Naive thymus-derived CD4-positive, alpha-beta T cell (primary cell): ENCODE measurements around the gene GARIN5B. TPM values are rescaled to one million over a fixed set of nuclear protein-coding genes. Genes with fewer than 3 reads are reported as not detected.

Source experiments
- ATAC-seq: fragments of 150-1000 bp; cut with Tn5 transposase; 2 replicates; pipeline ENCODE4 v1.10.0; 2021; ENCODE audit warnings: mild to moderate bottlenecking, moderate library complexity
- CTCF ChIA-PET: fragments of 350-600 bp; sonication (Branson Sonifier 250); formaldehyde crosslinking; loops from one replicate; lab custom pipeline; 2021; ENCODE audit warnings: antibody characterized with exemption; lab: Charles Lee
- POLR2A ChIA-PET: fragments of 350-600 bp; sonication (Branson Sonifier 250); formaldehyde crosslinking; loops from one replicate; lab custom pipeline; 2021; ENCODE audit warnings: antibody characterized with exemption, inconsistent platforms; lab: Charles Lee
- DNase-seq, 9 donors: peaks; one replicate each; pipeline versions ENCODE4 v3.0.0 to v3.0.0-alpha.2; 2020 to 2022; ENCODE audit warnings: mixed read lengths in 1 of 9
- H3K27ac ChIP-seq: one replicate; pipeline ENCODE4 v1.7.0; 2013; ENCODE audit warnings: mild to moderate bottlenecking, low read depth, low read length, moderate library complexity
- H3K27me3 ChIP-seq, 2 donors: one replicate each; pipeline ENCODE4 v1.7.0; 2013; ENCODE audit warnings: low read length in 2 of 2, mild to moderate bottlenecking in 2 of 2, moderate library complexity in 2 of 2; ENCODE audit not compliant: control insufficient read depth in 2 of 2, insufficient read depth in 2 of 2
- H3K36me3 ChIP-seq, 3 experiments: 1 replicate in 2 of 3; 2 replicates in 1 of 3; pipeline ENCODE4 v1.7.0; 2013; ENCODE audit warnings: low read length in 3 of 3, mild to moderate bottlenecking in 3 of 3, moderate library complexity in 1 of 3; ENCODE audit not compliant: insufficient read depth in 3 of 3, control insufficient read depth in 2 of 3
- H3K4me1 ChIP-seq, 2 donors: one replicate each; pipeline ENCODE4 v1.7.0; 2013; ENCODE audit warnings: low read length in 2 of 2, mild to moderate bottlenecking in 2 of 2, moderate library complexity in 1 of 2; ENCODE audit not compliant: control insufficient read depth in 2 of 2, insufficient read depth in 2 of 2
- H3K4me3 ChIP-seq: 2 replicates; pipeline ENCODE4 v1.7.0; 2013; ENCODE audit warnings: mild to moderate bottlenecking, low read length
- H3K9me3 ChIP-seq, 3 experiments: 1 replicate in 2 of 3; 2 replicates in 1 of 3; pipeline ENCODE4 v1.7.0; 2013; ENCODE audit warnings: low read length in 3 of 3; ENCODE audit not compliant: control insufficient read depth in 2 of 3
- H3K27ac Mint-ChIP-seq, 9 donors: one replicate each; pipeline ENCODE4 v1.8.0; 2020 to 2022; ENCODE audit warnings: mixed read lengths in 9 of 9, mild to moderate bottlenecking in 8 of 9, moderate library complexity in 5 of 9, inconsistent platforms in 2 of 9
- H3K27me3 Mint-ChIP-seq, 5 donors: one replicate each; pipeline ENCODE4 v1.8.0; 2021 to 2022; ENCODE audit warnings: mixed read lengths in 5 of 5, mild to moderate bottlenecking in 1 of 5
- H3K36me3 Mint-ChIP-seq, 5 donors: one replicate each; pipeline ENCODE4 v1.8.0; 2020 to 2022; ENCODE audit warnings: mixed read lengths in 5 of 5, mild to moderate bottlenecking in 3 of 5, inconsistent platforms in 1 of 5
- H3K4me1 Mint-ChIP-seq, 7 donors: one replicate each; pipeline ENCODE4 v1.8.0; 2020 to 2022; ENCODE audit warnings: mixed read lengths in 7 of 7, mild to moderate bottlenecking in 3 of 7, inconsistent platforms in 1 of 7
- H3K4me3 Mint-ChIP-seq, 10 donors: one replicate each; pipeline ENCODE4 v1.8.0; 2020 to 2022; ENCODE audit warnings: mild to moderate bottlenecking in 10 of 10, mixed read lengths in 10 of 10, moderate library complexity in 6 of 10, inconsistent platforms in 2 of 10
- H3K9me3 Mint-ChIP-seq, 11 donors: one replicate each; pipeline ENCODE4 v1.8.0; 2020 to 2022; ENCODE audit warnings: mixed read lengths in 11 of 11, mild to moderate bottlenecking in 4 of 11, inconsistent platforms in 1 of 11, moderate library complexity in 1 of 11
- intact Hi-C, 2 donors: fragments of 100-400 bp; cut with micrococcal nuclease; formaldehyde crosslinking; loops; one replicate each; pipeline ENCODE4 v1.15.1; 2023
- polyA plus RNA-seq, 2 donors: library from polyadenylated mRNA; unstranded; fragments of 300-500 nt; fragmentation: Illumina TruSeq; gene quantifications; one replicate each; pipeline ENCODE4 v1.2.3, GENCODE V29; 2021
- total RNA-seq, 6 experiments: library from RNA in 5 of 6; stranded (reverse) in 5 of 6; gene quantifications; 1 replicate in 5 of 6; 2 replicates in 1 of 6; pipeline ENCODE4 v1.2.3 and lab custom pipeline; 2021 to 2026

GARIN5B gene
- total and polyA plus RNA-seq, 7 experiments from 2014 or later, result not detected

GRCh38 chr19:55344444-55344843, 18.6 kb downstream of the GARIN5B start:
- ChIA-PET POLR2A (interaction anchor here (0.5 kb wide), 1 partner anchor 290 kb away, joined by 3 read pairs; no protein-coding TSS in a partner anchor), CTCF (no interaction called here)
- ATAC-seq, result no peak
- Histone ChIP-seq H3K27me3 (no peaks in the 10 kb centered on the region), H3K4me1 (peaks cover 0 to 9% of the 10 kb centered on the region in 2 donors), H3K36me3 (peaks cover 0 to 15% (median 0%) of the 10 kb centered on the region in 3 experiments), H3K4me3 (no peak overlapping the region), H3K27ac (no peak overlapping the region), H3K9me3 (no peaks in the 10 kb centered on the region)
- H3K27ac Mint-ChIP-seq, result no peak overlapping the region
- peaks cover 11 to 22% (median 15%) of the 10 kb centered on the region in 7 donors for H3K4me1 Mint-ChIP-seq
- H3K4me3 Mint-ChIP-seq, result no peak overlapping the region
- H3K9me3 Mint-ChIP-seq, result peaks cover 0 to 3% (median 0%) of the 10 kb centered on the region in 11 donors
- intact Hi-C loops, result no loop called here
- peaks cover 0 to 4% (median 0%) of the 10 kb centered on the region in 5 donors for H3K27me3 Mint-ChIP-seq
- peaks cover 0 to 13% (median 4%) of the 10 kb centered on the region in 5 donors for H3K36me3 Mint-ChIP-seq
- DNase-seq, result no peak

DNA sequence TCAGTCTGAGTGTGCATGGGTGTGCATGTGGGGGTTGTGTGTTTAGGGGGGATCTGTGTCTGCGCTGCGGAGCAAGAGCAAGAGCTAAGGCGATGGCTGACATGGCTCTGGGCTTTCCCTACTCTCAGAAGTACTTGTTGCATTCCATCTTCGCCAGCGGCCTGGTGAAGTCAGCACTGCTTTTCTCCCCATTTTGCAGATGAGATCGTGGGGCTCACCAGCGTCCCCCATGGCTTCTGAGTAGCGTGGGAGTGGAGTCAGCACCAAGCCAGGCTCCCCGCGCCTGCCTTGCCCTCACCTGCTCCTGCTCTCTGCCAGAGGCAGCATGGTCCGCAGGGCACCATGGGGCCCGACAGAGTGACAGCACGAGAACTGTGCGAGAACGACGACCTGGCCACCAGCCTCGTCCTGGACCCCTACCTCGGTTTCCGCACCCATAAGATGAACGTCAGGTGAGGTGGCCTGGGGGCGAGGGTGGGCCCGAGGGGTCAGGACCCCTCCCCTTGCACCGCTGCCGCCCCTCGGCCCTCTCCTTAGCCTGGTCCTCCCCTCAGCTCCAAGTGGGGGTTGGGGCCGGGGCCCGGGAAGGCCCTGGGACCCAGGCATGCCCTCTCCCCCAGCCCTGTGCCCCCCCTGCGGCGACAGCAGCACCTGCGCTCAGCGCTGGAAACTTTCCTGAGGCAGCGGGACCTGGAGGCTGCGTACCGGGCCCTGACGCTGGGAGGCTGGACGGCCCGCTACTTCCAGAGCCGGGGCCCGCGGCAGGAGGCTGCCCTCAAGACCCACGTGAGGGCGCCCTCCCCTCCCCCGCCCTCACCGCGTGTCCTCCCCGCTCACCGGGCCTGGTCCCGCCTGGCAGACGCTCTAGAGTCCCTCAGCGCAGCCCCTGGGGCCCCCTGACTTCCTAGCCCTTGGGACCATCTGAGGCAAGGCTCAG, 21.2 kb downstream of the GARIN5B start:
- intact Hi-C loops, result no loop called here
- H3K9me3 ChIP-seq, result no peaks in the 10 kb centered on the region
- peaks cover 0 to 13% (median 3%) of the 10 kb centered on the region in 5 donors for H3K36me3 Mint-ChIP-seq
- POLR2A ChIA-PET, result interaction anchor here (1.0 kb wide), 2 partner anchors 10 to 64 kb away, joined by 4 to 5 read pairs; no protein-coding TSS in a partner anchor
- H3K27me3 Mint-ChIP-seq, result peaks cover 0 to 9% (median 0%) of the 10 kb centered on the region in 5 donors
- H3K27me3 ChIP-seq, result no peaks in the 10 kb centered on the region
- peaks cover 8 to 15% of the 10 kb centered on the region in 2 donors for H3K4me1 ChIP-seq
- peaks cover 0 to 15% (median 0%) of the 10 kb centered on the region in 3 experiments for H3K36me3 ChIP-seq
- ATAC-seq (no peak), DNase-seq (no peak)
- CTCF ChIA-PET, result no interaction called here
- H3K9me3 Mint-ChIP-seq, result peaks cover 0 to 4% (median 0%) of the 10 kb centered on the region in 11 donors
- no peak overlapping the region for H3K4me3 ChIP-seq
- peak overlapping the region; percentile 32 to 99 (median 80) for H3K4me3 Mint-ChIP-seq
- H3K27ac ChIP-seq, result no peak overlapping the region
- H3K27ac Mint-ChIP-seq, result peak overlapping the region in 6 of 9 donors; percentile 28 to 99 (median 74)
- peaks cover 11 to 28% (median 24%) of the 10 kb centered on the region in 7 donors for H3K4me1 Mint-ChIP-seq

DNA sequence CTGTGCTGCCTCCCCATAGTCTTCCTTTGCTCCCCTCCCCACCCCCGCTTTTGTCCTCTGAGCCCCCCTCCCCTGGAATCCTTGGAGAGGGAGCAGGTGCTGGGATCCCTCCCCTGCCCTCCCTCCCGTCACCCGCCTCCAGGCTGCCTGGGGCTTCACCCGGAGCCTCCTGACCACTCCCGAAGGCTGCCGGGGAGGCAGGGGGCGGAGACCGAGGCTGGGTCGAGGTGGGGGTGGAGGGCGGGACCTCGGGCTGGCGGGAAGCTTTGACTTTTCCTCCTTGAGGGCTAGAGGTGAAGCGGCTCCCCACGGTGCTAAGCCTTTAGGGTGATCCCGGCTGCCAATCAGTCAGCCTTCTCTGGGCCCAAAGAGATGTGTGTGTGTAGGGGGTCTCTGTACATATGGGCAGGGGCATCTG, 21.9 kb downstream of the GARIN5B start:
- H3K4me1 ChIP-seq, result peaks cover 8 to 15% of the 10 kb centered on the region in 2 donors
- H3K27ac ChIP-seq, result peak overlapping the region; percentile 93
- Mint-ChIP-seq H3K4me1 (peaks cover 11 to 28% (median 24%) of the 10 kb centered on the region in 7 donors), H3K4me3 (peak overlapping the region; percentile 74 to 99 (median 88)), H3K27me3 (peaks cover 0 to 15% (median 0%) of the 10 kb centered on the region in 5 donors), H3K9me3 (peaks cover 0 to 4% (median 0%) of the 10 kb centered on the region in 11 donors), H3K27ac (peak overlapping the region in 8 of 9 donors; percentile 28 to 99 (median 93)), H3K36me3 (peaks cover 0 to 13% (median 3%) of the 10 kb centered on the region in 5 donors)
- CTCF ChIA-PET, result no interaction called here
- H3K9me3 ChIP-seq, result no peaks in the 10 kb centered on the region
- DNase-seq, result peak in 6 of 9 donors; percentile 10 to 79 (median 24)
- no peak for ATAC-seq
- POLR2A ChIA-PET, result interaction anchor here (0.9 to 1.1 kb wide), 3 partner anchors 11 to 87 kb away, joined by 3 to 5 read pairs (median 4); partner anchors contain the start of gene TMEM238
- intact Hi-C loops, result no loop called here
- H3K4me3 ChIP-seq, result no peak overlapping the region
- no peaks in the 10 kb centered on the region for H3K27me3 ChIP-seq
- peaks cover 0 to 15% (median 0%) of the 10 kb centered on the region in 3 experiments for H3K36me3 ChIP-seq

DNA sequence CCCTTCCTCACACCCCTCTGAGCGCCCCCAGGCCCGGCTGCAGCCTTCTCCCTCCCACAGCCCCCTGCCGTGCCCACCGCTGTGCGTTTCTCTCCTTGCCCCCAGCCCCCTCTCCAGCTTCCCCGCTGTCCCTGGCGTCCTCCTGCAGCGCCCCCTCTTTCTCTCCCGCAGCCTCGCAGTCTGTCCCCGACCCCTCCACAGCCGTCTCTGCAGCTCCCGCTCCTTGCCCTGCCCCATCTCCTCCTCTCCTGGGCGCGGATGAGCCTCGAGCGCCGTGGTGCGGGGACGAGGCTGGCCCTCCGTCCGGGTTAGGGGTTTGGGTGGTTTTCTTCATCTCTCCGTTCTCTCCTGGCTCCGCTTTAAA, 22.3 kb downstream of the GARIN5B start:
- Histone ChIP-seq H3K27ac (peak overlapping the region; percentile 93), H3K27me3 (no peaks in the 10 kb centered on the region), H3K4me3 (peak overlapping the region; percentile 80), H3K36me3 (peaks cover 0 to 15% (median 0%) of the 10 kb centered on the region in 3 experiments), H3K9me3 (no peaks in the 10 kb centered on the region), H3K4me1 (peaks cover 8 to 15% of the 10 kb centered on the region in 2 donors)
- POLR2A ChIA-PET, result interaction anchor here (0.9 to 1.1 kb wide), 2 partner anchors 43 to 87 kb away, joined by 3 to 5 read pairs; partner anchors contain the start of gene TMEM238
- Mint-ChIP-seq H3K27ac (peak overlapping the region in 8 of 9 donors; percentile 75 to 99 (median 93)), H3K4me3 (peak overlapping the region; percentile 74 to 99 (median 88)), H3K9me3 (peaks cover 0 to 4% (median 0%) of the 10 kb centered on the region in 11 donors), H3K4me1 (peaks cover 11 to 28% (median 24%) of the 10 kb centered on the region in 7 donors), H3K36me3 (peaks cover 0 to 13% (median 3%) of the 10 kb centered on the region in 5 donors), H3K27me3 (peaks cover 0 to 16% (median 0%) of the 10 kb centered on the region in 5 donors)
- peak in 5 of 9 donors; percentile 13 to 36 (median 22) for DNase-seq
- no peak for ATAC-seq
- intact Hi-C loops, result no loop called here
- CTCF ChIA-PET, result no interaction called here

DNA sequence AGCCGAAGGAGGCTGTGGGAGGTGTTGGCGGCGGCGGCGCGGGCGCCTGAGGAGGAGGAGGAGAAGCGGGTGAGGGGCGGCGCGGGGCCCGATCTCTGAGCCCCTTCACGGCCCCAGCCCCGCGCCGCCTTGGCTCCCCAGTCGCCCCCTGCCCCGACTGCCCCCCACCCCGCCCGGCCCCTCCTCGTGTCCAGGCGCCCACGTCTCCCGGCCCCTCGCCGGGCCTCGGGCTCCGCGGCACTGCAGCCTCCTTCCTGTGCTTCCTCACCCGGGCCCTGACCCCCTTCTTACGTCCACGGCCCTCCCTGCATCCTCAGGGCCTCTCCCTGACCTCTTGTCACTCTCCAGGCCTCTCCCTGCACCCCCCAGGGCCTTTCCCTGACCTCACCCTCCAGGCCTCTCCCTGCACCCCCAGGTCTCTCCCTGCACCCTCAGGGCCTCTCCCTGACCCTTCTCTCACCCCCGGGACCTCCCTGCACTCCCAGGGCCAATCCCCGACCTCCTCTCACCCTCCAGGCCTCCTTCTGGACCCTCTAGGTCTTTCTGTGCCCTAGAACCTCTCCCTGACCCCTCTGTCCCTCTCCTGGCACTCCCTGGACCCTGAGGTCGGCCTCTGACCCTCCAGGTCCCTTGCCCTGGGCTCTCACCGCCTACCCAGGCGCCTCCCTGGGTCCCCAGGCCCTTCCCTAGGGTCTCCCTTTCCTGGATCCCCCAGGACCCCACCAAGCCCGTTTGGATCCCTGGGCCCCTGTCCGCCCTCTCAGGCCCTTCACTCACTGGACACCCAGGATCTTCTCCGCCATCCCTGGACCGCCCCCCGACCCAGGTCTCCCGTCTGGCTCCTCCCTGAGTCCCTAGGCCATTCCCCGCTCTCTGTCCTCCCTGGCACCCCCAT, 22.9 kb downstream of the GARIN5B start:
- H3K4me1 ChIP-seq, result peaks cover 8 to 15% of the 10 kb centered on the region in 2 donors
- peaks cover 6 to 28% (median 24%) of the 10 kb centered on the region in 7 donors for H3K4me1 Mint-ChIP-seq
- H3K4me3 Mint-ChIP-seq, result peak overlapping the region; percentile 87 to 99 (median 96)
- H3K27me3 ChIP-seq, result no peaks in the 10 kb centered on the region
- CTCF ChIA-PET, result interaction anchor here (1.5 to 2.1 kb wide), 2 partner anchors 38 to 44 kb away, joined by 4 to 12 read pairs; partner anchors contain the start of gene TMEM238
- ATAC-seq (no peak), DNase-seq (peak in 2 of 9 donors; percentile 44 to 46)
- peak overlapping the region; percentile 93 for H3K27ac ChIP-seq
- H3K36me3 ChIP-seq, result peaks cover 0 to 15% (median 0%) of the 10 kb centered on the region in 3 experiments
- intact Hi-C loops, result loop anchor here (1.0 to 5.0 kb wide), 23 partner anchors 14 to 1150 kb away; partner anchors contain the start of genes COX6B2 (in 2 of the 2), HSPBP1 (in 2 of the 2), PPP6R1 (in 2 of the 2) and RPL28 (in 2 of the 2)
- H3K4me3 ChIP-seq, result peak overlapping the region; percentile 80
- no peaks in the 10 kb centered on the region for H3K9me3 ChIP-seq
- H3K27me3 Mint-ChIP-seq, result peaks cover 0 to 16% (median 0%) of the 10 kb centered on the region in 5 donors
- peaks cover 0 to 10% (median 2%) of the 10 kb centered on the region in 5 donors for H3K36me3 Mint-ChIP-seq
- peaks cover 0 to 4% (median 0%) of the 10 kb centered on the region in 11 donors for H3K9me3 Mint-ChIP-seq
- peak overlapping the region; percentile 88 to 100 (median 97) for H3K27ac Mint-ChIP-seq
- POLR2A ChIA-PET, result interaction anchor here (0.9 to 2.4 kb wide), 15 partner anchors 34 to 314 kb away, joined by 3 to 27 read pairs (median 8); partner anchors contain the start of genes FIZ1, HSPBP1, ISOC2 and PPP6R1
